HepG2 (cell line): ENCODE results near the gene ENO2.

Experiments used
- AFF4 ChIP-seq: sonication (generic); formaldehyde crosslinking; IDR thresholded peaks from 2 replicates; pipeline ENCODE4 v1.4.0; 2020; ENCODE audit warnings: missing genetic modification reagents
- GABPA ChIP-seq, 2 experiments: IDR thresholded peaks; 2 replicates each; pipeline ENCODE4 v1.6.1; 2011 to 2016; ENCODE audit warnings: low read depth in 2 of 2, low read length in 1 of 2, missing biosample characterization in 1 of 2, missing genetic modification characterization in 1 of 2
- HIVEP1 ChIP-seq: sonication (generic); formaldehyde crosslinking; IDR thresholded peaks from 2 replicates; pipeline ENCODE4 v1.4.0; 2020; ENCODE audit warnings: mild to moderate bottlenecking, missing genetic modification reagents
- KAT8 ChIP-seq: IDR thresholded peaks from 2 replicates; pipeline ENCODE4 v1.6.1; 2016; ENCODE audit warnings: missing genetic modification reagents, missing compliant biosample characterization
- RARG ChIP-seq: sonication (generic); formaldehyde crosslinking; IDR thresholded peaks from 2 replicates; pipeline ENCODE4 v1.4.0; 2020; ENCODE audit warnings: low read depth, mild to moderate bottlenecking, missing genetic modification reagents
- SMARCC2 ChIP-seq: fragments of 450-650 bp; IDR thresholded peaks from 2 replicates; pipeline ENCODE4 v1.6.1; 2017; ENCODE audit warnings: antibody characterized with exemption, mild to moderate bottlenecking
- TEAD2 ChIP-seq: sonication (generic); formaldehyde crosslinking; IDR thresholded peaks from 2 replicates; pipeline ENCODE4 v1.9.0; 2021; ENCODE audit warnings: missing genetic modification reagents
- ZFP36 ChIP-seq: fragments of 150-350 bp; IDR thresholded peaks from 2 replicates; pipeline ENCODE4 v1.6.1; 2018; ENCODE audit warnings: borderline replicate concordance, low read length, low read depth; ENCODE audit not compliant: partially characterized antibody
- ZNF550 ChIP-seq: sonication (generic); formaldehyde crosslinking; IDR thresholded peaks from 2 replicates; pipeline ENCODE4 v1.4.0; 2020; ENCODE audit warnings: mild to moderate bottlenecking, missing genetic modification reagents, borderline replicate concordance
- ZNF589 ChIP-seq: sonication (generic); formaldehyde crosslinking; conservative IDR thresholded peaks from 2 replicates; pipeline ENCODE4 v1.8.0; 2022; ENCODE audit warnings: mild to moderate bottlenecking, moderate library complexity, missing genetic modification reagents
- TF ChIP-seq, protein P1 (sequence below): sonication (generic); formaldehyde crosslinking; IDR thresholded peaks from 2 replicates; pipeline ENCODE4 v1.5.0; 2020; ENCODE audit warnings: mild to moderate bottlenecking, missing genetic modification reagents, moderate library complexity

DNA sequence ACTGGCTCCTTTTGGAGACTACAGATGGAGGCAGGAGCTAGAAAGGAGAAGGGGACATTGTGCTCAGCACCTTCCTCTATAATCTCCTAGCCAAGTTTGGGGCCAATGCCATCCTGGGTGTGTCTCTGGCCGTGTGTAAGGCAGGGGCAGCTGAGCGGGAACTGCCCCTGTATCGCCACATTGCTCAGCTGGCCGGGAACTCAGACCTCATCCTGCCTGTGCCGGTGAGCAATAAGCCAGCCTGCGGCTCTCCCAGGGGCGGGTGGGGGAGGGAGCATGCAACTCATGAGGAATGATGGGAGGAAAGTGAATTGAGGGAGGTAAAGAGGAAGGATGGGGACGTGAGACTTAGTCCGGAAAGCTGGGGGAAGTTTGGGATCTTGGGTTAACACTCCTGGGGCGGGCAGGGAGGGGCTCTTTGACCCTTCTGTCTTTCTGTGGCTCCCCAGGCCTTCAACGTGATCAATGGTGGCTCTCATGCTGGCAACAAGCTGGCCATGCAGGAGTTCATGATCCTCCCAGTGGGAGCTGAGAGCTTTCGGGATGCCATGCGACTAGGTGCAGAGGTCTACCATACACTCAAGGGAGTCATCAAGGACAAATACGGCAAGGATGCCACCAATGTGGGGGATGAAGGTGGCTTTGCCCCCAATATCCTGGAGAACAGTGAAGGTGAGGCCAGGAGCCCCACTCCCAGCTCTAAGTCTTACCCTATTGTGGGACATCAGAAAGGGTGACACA lies 3.3 kb downstream of the ENO2 start:
- no peak for TF ChIP-seq ZNF589
- TF ChIP-seq SMARCC2: no peak
- TF ChIP-seq TEAD2 (CRISPR knock-in tag): no peak
- TF ChIP-seq, protein P1, sequence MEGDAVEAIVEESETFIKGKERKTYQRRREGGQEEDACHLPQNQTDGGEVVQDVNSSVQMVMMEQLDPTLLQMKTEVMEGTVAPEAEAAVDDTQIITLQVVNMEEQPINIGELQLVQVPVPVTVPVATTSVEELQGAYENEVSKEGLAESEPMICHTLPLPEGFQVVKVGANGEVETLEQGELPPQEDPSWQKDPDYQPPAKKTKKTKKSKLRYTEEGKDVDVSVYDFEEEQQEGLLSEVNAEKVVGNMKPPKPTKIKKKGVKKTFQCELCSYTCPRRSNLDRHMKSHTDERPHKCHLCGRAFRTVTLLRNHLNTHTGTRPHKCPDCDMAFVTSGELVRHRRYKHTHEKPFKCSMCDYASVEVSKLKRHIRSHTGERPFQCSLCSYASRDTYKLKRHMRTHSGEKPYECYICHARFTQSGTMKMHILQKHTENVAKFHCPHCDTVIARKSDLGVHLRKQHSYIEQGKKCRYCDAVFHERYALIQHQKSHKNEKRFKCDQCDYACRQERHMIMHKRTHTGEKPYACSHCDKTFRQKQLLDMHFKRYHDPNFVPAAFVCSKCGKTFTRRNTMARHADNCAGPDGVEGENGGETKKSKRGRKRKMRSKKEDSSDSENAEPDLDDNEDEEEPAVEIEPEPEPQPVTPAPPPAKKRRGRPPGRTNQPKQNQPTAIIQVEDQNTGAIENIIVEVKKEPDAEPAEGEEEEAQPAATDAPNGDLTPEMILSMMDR: no peak
- TF ChIP-seq RARG (CRISPR knock-in tag): no peak
- TF ChIP-seq GABPA (IDR thresholded peaks at IDR 0.05; ENCODE audit: low read depth, low read length): no peak
- TF ChIP-seq GABPA (CRISPR knock-in tag; IDR thresholded peaks at IDR 0.05; ENCODE audit: low read depth): no peak
- no peak for TF ChIP-seq AFF4 (CRISPR knock-in tag)
- no peak for TF ChIP-seq ZNF550 (CRISPR knock-in tag)
- TF ChIP-seq ZFP36: no peak
- TF ChIP-seq KAT8 (CRISPR knock-in tag): no peak
- no peak for TF ChIP-seq HIVEP1 (CRISPR knock-in tag)
